ENCODE results near the gene UTP3. TPM values are rescaled to one million over a fixed set of nuclear protein-coding genes. Genes with fewer than 3 reads are reported as not detected.
"Not testable (repeated sequence)": the region's sequence is repeated elsewhere in the genome, so short reads cannot be mapped to it uniquely, and the experiment has no call there.

Gene UTP3
- total RNA-seq, 4 donors from 2014 or later = 13.3 to 37.1 (median 15.6) TPM

- Histone ChIP-seq H3K4me3 (no peak overlapping the region), H3K9me3 (no peaks in the 10 kb centered on the region), H3K27ac (peak overlapping the region in 2 of 4 donors; percentile 34 to 64), H3K36me3 (no peaks in the 10 kb centered on the region), H3K27me3 (no peaks in the 10 kb centered on the region), H3K4me1 (peaks cover 0 to 10% (median 0%) of the 10 kb centered on the region in 4 donors)
- no peak for TF ChIP-seq POLR2A (IDR thresholded peaks at IDR 0.05)
- TF ChIP-seq CTCF (IDR thresholded peaks at IDR 0.05) = no peak
- no peak for DNase-seq
These were observed 7.4 kb upstream of the UTP3 start for GRCh38 chr4:70680934-70681333.

- no peak overlapping the region for H3K27ac ChIP-seq
- H3K4me1 ChIP-seq = peaks cover 0 to 10% (median 0%) of the 10 kb centered on the region in 4 donors
- no peaks in the 10 kb centered on the region for H3K36me3 ChIP-seq
- TF ChIP-seq CTCF (IDR thresholded peaks at IDR 0.05) (no peak), POLR2A (IDR thresholded peaks at IDR 0.05) (no peak)
- no peak overlapping the region for H3K4me3 ChIP-seq
- no peak for DNase-seq
- no peaks in the 10 kb centered on the region for H3K27me3 ChIP-seq
- H3K9me3 ChIP-seq = no peaks in the 10 kb centered on the region
These were observed 6.6 kb upstream of the UTP3 start for GRCh38 chr4:70681704-70682103.

GRCh38 chr4:70682142-70682541, 6.2 kb upstream of the UTP3 start:
- peaks cover 0 to 10% (median 1%) of the 10 kb centered on the region in 4 donors for H3K4me1 ChIP-seq
- H3K9me3 ChIP-seq, H3K27me3 ChIP-seq: not testable (repeated sequence)

GRCh38 chr4:70687392-70687791, 940 bp upstream of the UTP3 start:
- Histone ChIP-seq H3K27me3 (no peaks in the 10 kb centered on the region), H3K27ac (peak overlapping the region; percentile 86 to 94 (median 90)), H3K9me3 (no peaks in the 10 kb centered on the region), H3K4me1 (peaks cover 0 to 33% (median 6%) of the 10 kb centered on the region in 4 donors), H3K4me3 (peak overlapping the region; percentile 69 to 84 (median 80)), H3K36me3 (no peaks in the 10 kb centered on the region)
- TF ChIP-seq POLR2A (IDR thresholded peaks at IDR 0.05) (no peak), CTCF (IDR thresholded peaks at IDR 0.05) (no peak)
- DNase-seq = peak in 1 of 3 donors; percentile 43

More at GRCh38 chr4:70682142-70682541, 6.2 kb upstream of the UTP3 start:
- not testable (repeated sequence) for H3K36me3 ChIP-seq, H3K27ac ChIP-seq, H3K4me3 ChIP-seq, DNase-seq

- Histone ChIP-seq H3K4me3 (peak overlapping the region; percentile 69 to 84 (median 80)), H3K27me3 (no peaks in the 10 kb centered on the region), H3K4me1 (peaks cover 0 to 33% (median 6%) of the 10 kb centered on the region in 4 donors), H3K36me3 (no peaks in the 10 kb centered on the region), H3K9me3 (no peaks in the 10 kb centered on the region), H3K27ac (peak overlapping the region; percentile 86 to 94 (median 90))
- TF ChIP-seq CTCF (IDR thresholded peaks at IDR 0.05) = no peak
- TF ChIP-seq POLR2A (IDR thresholded peaks at IDR 0.05) = no peak
- no peak for DNase-seq
These were observed 481 bp downstream of the UTP3 start for GRCh38 chr4:70688795-70689231.

- H3K27me3 ChIP-seq = no peaks in the 10 kb centered on the region
- DNase-seq = no peak
- H3K27ac ChIP-seq = no peak overlapping the region
- no peaks in the 10 kb centered on the region for H3K9me3 ChIP-seq
- TF ChIP-seq POLR2A (IDR thresholded peaks at IDR 0.05) (no peak), CTCF (IDR thresholded peaks at IDR 0.05) (no peak)
- no peak overlapping the region for H3K4me3 ChIP-seq
- H3K36me3 ChIP-seq = no peaks in the 10 kb centered on the region
- peaks cover 0 to 33% (median 6%) of the 10 kb centered on the region in 4 donors for H3K4me1 ChIP-seq
These were observed 3.3 kb downstream of the UTP3 start for GRCh38 chr4:70691661-70692060.

- peaks cover 0 to 19% (median 4%) of the 10 kb centered on the region in 4 donors for H3K4me1 ChIP-seq
- not testable (repeated sequence) for H3K27me3 ChIP-seq, H3K4me3 ChIP-seq, DNase-seq, H3K9me3 ChIP-seq, H3K36me3 ChIP-seq, H3K27ac ChIP-seq
These were observed 6.3 kb downstream of the UTP3 start for GRCh38 chr4:70694633-70695032.

GRCh38 chr4:70698435-70698834, 10.1 kb downstream of the UTP3 start:
- H3K4me3 ChIP-seq, H3K27ac ChIP-seq, H3K4me1 ChIP-seq, H3K36me3 ChIP-seq, DNase-seq, H3K27me3 ChIP-seq, H3K9me3 ChIP-seq: not testable (repeated sequence)
